ENCODE results near the gene OR2T1.
"Not testable (repeated sequence)": the region's sequence is repeated elsewhere in the genome, so short reads cannot be mapped to it uniquely, and the experiment has no call there.

Gene OR2T1, protein sequence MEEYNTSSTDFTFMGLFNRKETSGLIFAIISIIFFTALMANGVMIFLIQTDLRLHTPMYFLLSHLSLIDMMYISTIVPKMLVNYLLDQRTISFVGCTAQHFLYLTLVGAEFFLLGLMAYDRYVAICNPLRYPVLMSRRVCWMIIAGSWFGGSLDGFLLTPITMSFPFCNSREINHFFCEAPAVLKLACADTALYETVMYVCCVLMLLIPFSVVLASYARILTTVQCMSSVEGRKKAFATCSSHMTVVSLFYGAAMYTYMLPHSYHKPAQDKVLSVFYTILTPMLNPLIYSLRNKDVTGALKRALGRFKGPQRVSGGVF

DNA sequence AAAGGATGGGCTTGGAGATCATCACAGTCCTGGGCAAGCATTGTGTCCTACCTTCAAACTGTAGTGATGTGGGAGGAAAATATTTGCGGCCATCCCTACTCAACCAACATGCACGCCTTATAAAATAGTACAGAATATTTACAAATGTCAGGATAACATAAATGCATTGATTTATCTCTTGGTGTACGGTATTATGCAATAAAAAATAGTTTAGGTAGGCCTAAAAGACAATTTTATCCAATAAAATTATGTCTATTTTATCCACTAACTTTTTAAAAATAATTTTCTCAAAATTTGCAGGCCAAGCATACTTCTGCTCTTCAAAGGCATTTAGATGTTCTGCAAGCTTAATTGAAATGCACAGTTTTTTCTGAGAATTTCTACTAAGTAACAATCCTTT, at the start of gene OR2T1:
OR2T1 (plus strand) TSS at position 301 of the 400 bp plus-strand sequence. CDS start 3,100 bp downstream, outside the sequence.
- DNase-seq: no peak

DNA sequence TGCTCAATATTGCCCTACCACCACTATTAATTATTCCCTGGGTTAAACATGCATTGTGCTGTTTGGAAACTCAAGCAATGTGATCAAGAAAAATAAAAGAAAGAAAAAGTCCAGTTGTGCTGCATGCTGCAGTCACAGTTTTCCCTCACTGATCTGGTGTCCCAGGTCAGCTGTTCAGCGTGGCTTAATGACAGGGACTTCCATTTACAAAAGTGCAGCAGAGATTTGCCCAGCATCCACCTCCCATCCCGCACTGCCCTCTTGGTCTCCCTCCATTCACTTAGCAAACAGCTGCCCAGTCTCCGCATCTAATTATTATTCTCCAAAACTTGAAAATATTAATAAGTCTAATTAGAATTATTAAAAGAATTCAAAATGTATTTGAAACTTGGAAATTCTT, 43.4 kb upstream of the OR2T1 start:
- DNase-seq: no peak

DNA sequence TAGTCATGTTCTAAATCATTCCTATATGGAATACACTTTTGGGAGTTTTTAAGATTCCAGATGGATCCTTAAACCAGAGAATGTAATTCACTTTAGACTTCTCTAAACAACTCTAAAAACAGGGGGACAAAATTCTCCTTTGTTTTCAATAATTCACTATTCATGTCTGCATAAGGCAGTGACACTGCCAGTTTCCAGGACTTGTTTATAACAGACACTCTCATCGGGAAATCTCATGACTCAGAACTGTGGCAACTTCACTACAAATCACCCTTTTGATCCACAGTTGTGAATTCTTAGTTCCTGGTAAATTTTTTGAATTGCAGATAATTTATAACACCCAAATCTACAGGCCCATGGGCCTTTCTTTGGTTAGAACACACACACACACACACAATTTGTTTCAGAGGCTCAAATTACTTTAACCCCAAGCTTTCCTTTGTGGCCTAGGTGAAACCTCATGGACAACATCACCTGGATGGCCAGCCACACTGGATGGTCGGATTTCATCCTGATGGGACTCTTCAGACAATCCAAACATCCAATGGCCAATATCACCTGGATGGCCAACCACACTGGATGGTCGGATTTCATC, 41.6 kb upstream of the OR2T1 start, which contains the start of gene OR2T4:
OR2T4 (plus strand) TSS at position 545 of the 595 bp plus-strand sequence; CDS start at position 545, 0 bp downstream.
- DNase-seq: no peak

DNA sequence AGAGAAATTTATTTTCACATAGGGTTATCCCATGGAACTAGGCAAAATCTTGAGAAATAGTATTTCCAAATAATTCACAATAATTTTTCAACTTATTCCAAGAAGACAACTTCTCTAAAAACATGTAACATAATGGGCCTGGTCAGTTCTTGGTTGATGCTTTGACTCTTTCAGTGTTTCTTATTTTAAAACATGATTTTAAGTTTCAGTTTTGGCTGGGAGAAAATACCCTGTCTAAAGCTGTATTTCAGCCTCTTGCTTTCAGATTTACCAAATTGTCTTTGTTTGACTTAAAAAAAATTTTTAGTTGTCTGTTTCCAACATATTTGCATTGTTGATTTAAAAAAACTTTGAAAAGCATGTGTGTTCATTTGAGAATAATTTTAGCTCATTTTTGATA, 36.2 kb upstream of the OR2T1 start:
- DNase-seq: no peak

DNA sequence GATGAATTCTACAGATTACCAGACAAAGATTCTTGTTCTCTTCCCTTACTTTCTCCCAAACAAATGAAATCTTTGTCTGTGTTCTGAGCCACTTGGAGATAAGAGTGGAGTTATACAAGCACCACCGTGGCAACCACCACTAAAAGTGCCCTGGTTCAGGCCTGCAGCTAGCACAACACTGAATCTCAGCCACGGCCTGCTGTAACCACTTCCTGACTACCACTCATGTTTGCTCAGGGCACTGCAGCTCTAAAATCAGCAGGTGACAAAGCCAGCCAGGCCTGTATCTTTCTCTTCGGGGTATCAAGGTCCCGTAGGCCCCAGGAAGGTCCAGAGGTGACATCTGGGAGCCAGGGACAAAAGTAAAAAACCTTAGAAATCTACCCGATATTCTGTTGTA, 30.5 kb upstream of the OR2T1 start:
- DNase-seq: no peak

DNA sequence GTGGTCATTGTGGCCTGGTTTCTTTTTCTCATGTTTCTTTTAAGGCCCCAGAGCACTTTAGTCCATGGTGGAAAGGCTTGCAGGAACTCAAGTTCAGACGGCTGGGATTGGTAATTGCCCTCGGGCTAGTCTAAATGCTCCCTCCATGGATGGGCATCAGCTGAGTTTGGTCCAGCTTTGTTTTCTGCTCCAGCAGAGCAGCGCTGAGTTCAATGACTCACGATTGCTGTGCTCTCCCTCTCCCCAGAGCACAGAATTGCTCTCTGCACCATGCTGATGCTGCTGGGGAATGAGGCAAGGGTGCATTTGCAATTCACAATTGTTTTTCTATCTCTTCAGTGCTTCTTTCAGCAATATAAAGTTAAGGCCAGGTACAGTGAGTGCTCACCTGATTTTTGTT, 29.1 kb upstream of the OR2T1 start:
- DNase-seq: no peak

DNA sequence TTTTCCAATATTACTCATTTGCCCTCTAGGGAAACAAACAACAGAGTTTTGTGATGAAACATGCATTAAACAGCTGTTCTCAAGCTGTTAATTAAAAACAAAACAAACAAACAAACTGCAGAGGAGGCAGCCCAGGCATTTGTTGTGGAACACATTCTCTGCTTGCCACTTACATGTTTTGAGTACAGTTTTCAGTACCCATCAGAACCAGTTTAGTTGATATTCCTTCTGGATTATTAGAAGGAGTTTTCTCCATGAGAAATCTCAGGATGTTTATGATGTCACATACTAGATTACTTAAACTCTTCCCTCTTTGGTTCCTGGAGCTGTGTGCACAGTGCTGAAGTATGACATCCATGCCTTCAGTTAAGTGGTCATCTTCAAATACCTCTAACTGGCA, 27.4 kb upstream of the OR2T1 start, which contains the start of gene OR2T6:
OR2T6 (plus strand) TSS at position 301 of the 400 bp plus-strand sequence. CDS start 11,863 bp downstream, outside the sequence.
- DNase-seq: no peak

DNA sequence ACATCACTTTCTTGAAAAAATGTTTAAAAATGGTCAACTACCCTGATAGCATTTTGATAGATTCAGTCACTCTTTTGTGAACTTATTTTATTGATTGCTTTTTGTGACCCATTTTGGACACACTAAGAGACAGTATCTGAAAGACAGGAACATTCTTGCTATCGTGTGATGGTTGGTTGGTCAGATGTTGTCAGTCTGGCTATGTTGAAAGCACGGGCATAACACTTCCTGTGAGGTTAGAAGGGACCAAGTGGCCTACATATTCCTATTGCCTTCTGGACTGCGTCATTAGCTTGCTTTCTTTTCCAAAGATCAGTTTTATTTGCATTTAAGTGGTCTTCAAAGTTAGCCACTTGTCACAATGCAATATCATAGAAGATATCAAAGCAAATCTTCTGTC, 25.9 kb upstream of the OR2T1 start:
- DNase-seq: no peak

DNA sequence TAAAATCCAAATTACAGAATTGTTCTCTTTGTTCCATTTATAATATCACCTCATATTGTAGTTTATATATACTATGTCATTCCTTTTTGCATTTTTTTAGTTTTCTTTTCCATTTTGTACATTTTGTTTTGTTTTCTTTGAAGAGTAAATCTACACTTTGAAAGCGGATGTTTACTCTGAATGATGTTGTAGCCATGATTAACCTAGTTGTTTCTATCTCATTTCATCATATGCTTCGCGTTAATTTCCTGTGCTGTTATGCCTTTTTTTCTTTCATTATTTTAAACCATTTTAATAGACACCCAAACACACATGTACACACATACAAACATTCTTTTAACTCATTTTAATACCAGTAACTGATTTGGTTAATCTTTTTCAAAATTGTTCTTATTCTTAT, 22.0 kb upstream of the OR2T1 start:
- DNase-seq: no peak

DNA sequence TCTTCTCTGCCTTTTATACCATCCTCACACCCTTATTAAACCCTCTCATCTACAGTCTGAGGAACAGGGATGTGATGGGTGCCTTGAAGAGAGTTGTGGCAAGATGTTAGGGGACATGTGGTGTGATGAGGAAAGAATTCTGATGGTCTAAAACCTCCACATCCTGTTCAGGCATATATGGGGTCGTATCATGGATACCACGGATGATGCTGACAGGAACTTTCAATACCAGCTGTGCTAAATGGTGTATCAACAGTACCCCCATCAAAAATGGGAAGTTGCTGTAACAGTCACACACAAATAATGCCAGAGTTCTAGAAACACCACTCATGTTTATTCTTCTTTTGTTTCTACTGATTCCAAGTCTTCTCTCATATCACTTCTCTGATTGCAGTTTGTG, 14.4 kb upstream of the OR2T1 start:
- no peak for DNase-seq

DNA sequence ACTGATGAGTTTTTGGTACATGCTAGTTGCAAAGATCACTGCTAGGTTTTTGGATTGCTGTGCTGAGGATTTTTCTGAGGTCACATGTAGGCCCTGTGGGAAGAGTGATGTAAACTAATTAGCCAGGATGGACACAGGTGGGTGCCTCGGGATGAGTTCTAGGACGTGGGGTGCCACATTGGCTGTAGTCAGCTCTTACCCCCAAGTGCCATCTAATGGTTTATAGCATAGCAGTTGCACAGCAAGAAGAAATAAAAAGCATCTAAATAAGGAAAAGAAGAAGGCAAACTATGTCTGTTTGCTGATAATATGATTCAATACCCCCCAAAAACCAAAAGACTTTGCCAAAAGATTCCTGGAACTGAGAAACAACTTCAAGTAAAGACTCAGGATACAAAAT, 9.8 kb upstream of the OR2T1 start:
- no peak for DNase-seq

DNA sequence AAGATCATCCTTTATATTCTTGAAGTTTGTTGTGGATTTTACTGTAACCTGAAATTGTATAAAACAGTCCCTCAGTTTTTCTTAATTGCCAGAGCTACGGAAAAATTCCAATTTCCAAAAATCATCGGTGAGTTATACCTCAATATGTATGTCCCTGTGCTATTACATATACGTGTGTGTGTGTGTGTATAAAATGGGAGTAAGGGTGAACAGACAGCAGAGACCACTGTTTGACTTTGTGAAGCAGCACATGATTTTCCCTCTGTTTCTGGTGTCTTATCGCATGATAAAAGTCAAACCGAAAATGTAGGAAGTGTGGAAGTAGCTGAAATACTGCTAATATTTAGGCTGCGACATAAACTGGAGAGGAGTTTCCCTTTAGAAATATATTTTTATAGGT, 1.2 kb downstream of the OR2T1 start:
- DNase-seq: peak; percentile 49

DNA sequence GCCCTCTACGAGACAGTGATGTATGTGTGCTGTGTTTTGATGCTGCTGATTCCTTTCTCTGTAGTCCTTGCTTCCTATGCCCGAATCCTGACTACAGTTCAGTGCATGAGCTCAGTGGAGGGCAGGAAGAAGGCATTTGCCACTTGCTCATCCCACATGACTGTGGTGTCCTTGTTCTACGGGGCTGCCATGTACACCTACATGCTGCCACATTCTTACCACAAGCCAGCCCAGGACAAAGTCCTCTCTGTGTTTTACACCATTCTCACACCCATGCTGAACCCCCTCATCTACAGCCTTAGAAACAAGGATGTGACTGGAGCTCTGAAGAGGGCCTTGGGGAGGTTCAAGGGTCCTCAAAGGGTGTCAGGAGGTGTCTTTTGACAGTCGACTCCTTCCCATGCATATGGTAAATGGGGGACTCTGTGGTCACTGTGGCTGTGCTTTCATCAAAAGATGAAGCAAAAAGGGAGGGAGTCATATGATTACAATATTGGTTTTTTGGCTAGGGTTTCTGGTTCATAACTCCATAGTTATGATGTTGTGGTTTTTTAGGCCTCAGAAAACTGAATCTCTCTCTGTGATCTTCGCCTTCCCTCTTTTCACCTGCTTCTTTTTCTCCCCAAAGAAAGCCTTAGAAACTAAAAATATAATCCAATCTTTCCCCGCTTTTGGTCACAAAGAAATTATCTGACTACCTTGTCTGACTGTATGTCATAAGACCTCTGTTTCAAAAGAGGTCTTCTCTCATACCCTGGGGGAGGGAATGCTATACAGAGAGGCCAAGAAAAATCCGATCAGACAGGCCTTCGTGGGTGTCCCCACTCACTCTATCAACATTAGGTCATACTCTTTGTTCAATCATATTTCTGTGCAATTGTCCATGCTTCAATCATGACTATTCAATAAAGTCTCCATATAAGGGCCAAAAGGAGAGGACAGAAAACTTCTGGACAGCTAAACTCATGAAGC, 4.2 kb downstream of the OR2T1 start:
- no peak for DNase-seq

DNA sequence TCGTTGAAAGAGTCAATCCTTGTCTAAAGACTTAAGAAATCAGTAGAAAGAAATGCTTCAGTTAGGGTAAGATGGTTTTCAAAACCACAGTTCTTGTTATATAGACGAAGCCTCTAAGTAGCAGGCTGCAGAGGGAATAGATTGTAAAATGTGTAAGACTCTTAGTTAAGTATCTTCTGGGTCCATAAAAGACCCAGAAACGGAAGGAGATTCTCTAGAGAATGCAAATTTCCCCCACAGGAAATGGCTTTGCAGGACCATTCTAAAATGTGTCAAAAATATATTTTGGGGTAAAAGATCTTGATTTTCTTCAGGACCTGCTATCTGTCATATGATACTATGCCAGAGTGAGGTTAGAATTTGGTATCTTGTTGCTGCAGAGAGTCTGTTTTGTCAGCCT, 13.4 kb downstream of the OR2T1 start:
- no peak for DNase-seq

DNA sequence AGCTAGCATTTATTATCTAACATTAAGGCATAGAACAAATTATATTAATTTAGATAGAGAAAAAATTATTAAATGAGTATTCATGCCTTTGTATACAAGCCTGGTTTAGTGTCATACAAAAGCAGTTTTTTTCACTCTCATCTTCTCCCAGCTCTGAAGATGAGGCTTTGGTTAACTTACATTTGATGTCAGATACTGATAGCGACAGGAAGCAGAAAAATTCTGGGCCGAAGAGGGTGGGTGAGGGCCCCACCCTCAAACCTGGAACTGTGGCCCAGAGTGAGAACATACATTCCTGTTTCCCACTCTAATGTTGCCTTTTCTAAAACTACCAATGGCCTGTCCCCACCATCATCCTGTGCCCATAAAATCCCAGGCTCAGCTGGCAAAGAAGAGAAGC, 15.0 kb downstream of the OR2T1 start:
- DNase-seq: no peak

DNA sequence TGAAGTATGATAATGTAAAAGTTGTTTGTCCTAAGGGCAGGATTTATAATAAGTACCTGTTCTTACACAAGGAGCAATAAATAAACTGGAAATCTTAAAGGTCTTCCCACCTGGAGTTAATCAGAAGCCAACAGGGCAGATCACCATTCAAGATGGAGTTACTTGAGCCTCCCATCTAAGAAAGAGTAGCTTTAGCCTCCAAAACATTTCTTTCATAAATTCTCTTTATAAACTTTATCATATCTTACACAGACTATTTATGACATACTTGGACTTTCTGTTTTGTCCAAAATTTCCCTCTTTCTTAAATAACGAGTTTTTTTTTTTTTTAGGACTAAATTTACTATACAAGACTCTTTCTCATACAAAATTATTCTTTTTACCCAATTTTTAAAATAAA, 18.5 kb downstream of the OR2T1 start:
- no peak for DNase-seq

DNA sequence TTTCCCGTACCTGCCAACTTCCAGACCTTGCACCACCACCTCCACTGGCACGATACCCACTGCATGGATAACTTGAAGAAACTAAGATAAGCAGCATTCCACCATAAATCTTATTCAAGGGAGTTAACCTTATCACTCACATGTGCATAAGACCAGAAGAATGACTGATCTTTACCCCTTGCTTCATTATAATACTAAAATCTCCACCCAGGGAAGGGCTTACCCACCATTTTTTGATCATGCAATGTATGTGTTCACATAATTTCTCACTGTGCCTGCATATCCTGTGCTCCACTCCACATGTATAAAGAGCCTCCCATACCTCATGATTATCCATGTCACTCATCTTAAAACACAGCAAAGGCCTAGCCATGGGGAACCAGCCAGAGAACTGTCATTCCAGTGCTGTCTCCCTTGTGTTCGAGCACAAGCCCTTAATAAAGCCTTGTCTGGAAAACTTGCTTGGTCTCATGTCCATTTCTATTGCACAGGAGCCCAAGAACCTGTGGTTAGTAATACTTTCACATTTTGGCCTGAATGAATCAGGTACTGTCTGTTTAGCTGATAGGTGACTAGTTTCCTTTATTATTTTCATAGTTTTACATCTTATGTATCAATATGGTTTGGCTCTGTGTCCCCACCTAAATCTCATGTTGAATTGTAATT, 24.8 kb downstream of the OR2T1 start:
- not testable (repeated sequence) for DNase-seq

DNA sequence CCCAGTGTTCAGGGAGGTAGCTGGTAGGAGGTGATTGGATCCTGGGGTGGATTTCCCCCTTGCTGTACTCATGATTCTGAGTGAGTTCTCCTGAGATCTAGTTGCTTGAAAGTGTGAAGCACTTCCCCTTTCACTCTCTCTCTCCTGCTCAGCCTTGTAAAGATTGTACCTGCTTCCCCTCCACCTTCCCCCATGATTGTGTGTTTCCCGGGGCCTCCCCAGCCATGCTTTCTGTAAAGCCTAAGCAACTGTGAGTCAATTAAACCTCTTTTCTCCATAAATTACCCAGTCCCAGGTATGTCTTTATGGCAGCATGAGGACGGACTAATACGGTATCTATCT, 25.3 kb downstream of the OR2T1 start:
- not testable (repeated sequence) for DNase-seq

DNA sequence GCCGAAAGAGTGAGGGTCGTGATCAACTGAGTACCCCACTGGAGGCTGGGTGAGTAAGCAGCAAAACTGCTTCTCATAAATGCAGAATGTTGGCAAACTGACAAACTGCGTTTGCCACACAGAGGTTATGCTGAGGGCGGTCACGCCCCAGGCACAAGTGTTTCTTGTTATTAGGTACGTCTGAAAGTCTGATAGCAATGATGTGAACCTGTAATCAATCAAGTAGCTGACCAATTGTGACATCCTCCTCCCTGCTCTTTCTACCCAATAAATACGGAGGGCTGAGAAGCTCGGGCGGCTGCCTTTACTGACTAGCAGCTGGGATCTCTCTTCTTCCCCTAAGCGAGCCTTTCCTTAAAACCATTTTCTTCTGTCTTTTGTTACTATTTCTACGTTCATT, 28.8 kb downstream of the OR2T1 start:
- not testable (repeated sequence) for DNase-seq

DNA sequence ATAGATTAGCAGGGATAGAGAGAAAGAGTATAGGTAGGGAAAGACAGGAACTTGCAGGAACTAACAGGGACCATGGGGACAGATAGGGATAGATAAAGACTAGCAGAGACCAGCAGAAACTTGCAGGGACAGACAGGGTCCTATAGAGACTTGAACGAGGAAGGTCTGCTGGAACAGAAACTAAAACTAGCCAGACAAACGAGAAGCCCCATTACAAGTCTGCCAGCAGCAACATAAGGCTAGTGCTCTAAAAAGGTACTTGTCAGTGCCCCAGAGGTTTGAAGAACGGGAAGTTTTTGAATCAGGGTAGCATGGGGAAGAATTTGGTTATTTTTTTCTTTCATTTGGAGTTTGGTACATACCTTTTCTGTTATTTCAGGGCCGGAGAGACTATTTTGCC, 29.4 kb downstream of the OR2T1 start:
- DNase-seq: not testable (repeated sequence)

DNA sequence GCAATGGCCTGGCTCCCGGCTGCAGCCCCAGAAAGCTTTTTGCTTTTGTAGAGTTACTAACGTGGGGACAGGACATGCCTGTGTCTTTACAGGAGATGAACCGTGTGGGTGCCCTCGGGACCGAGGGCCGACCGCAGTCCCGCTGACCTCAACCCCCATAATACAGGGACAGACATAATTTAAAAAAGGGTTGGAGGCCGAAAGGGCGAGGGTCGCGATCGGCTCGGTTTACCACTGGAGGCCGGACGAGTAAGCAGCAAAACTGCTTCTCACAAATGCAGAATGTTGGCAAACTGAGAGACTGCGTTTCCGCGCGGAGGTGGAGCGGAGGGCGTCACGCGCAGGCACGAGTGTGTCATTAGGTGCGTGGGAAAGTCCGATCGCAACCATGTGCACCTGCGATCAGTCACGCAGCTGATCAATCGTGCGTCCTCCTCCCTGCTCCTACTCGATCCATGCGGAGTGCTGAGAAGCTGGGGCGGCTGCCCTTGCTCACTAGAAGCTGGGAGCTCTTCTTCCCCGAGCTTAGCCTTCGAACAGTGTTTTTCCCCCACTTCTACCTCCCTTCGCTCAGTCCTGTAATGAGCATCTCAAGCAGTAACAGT, 31.1 kb downstream of the OR2T1 start:
- not testable (repeated sequence) for DNase-seq

DNA sequence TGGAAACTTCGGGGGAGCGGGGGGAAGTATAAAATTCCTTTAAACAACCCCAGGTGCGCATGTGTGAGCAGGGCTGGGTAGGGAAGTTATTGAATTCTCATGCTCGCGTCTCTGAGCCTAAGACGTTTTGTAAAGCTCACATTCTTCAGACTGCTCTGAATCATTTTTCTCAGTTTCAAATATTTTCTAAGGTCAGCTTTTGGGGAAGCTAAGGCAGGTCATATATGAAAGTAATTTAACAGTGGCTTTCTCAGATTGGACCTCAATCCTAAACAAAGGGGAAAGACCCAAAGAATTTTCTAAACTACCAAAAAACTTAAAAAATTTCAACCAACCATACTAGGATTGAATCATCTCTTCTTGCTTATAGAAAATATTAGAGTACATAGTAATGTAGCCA, 32.1 kb downstream of the OR2T1 start:
- DNase-seq: not testable (repeated sequence)

Data from NK-92 treated with Interleukin-12 subunit alpha and Interleukin-12 subunit beta, amount 100 ng/mL, for 24 hours (cell line).